ENCODE measurements around the gene ACSS2. TPM values are rescaled to one million over a fixed set of nuclear protein-coding genes. Genes with fewer than 3 reads are reported as not detected.

The ACSS2 gene
- total and polyA plus RNA-seq, 10 of the 15 experiments (the other 5 are each of a cell fraction or from before 2014, with no cell fraction given) = 2.8 to 37.2 (median 24.2) TPM

- Histone ChIP-seq H3K36me3 (ENCODE audit: control insufficient read depth in 2 of 2, insufficient read depth in 2 of 2, low read length in 1 of 2) (peaks cover 0 to 10% of the 10 kb centered on the region in 2 experiments), H3K9me3 (replicated peaks; ENCODE audit: control insufficient read depth, insufficient read depth, low read length) (no peaks in the 10 kb centered on the region), H3K79me2 (ENCODE audit: control insufficient read depth, insufficient read depth, low read length) (no peaks in the 10 kb centered on the region), H3K27me3 (replicated peaks in 1 of 2; ENCODE audit: control insufficient read depth in 2 of 2, insufficient read depth in 2 of 2, low read length in 1 of 2) (no peaks in the 10 kb centered on the region), H2AFZ (ENCODE audit: control insufficient read depth, low read depth, low read length) (no peak overlapping the region), H3K9ac (ENCODE audit: control insufficient read depth, insufficient read depth, low read length) (no peak overlapping the region), H3K27ac (ENCODE audit: control insufficient read depth, insufficient read depth) (no peak overlapping the region), H3K4me2 (ENCODE audit: control insufficient read depth, insufficient read depth) (no peak overlapping the region), H4K20me1 (ENCODE audit: control insufficient read depth, insufficient read depth) (no peaks in the 10 kb centered on the region), H3K4me1 (ENCODE audit: control insufficient read depth, insufficient read depth, low read length) (peaks cover 8% of the 10 kb centered on the region), H3K4me3 (no peak overlapping the region)
- DNase-seq (ENCODE audit: low read depth, low spot score) (no peak), ATAC-seq (no peak), FAIRE-seq (no peak)
- SMC1A ChIA-PET (ENCODE audit: uncharacterized antibody, unreplicated experiment) = no interaction called here
- no TSS peak for BruUV-seq (replicated peaks)
- TF ChIP-seq PAX8 (IDR thresholded peaks at IDR 0.05) = no peak
- no peak for TF ChIP-seq TCF3 (IDR thresholded peaks at IDR 0.05; ENCODE audit: borderline replicate concordance, insufficient read depth, low read depth, low read length)
- no peak for TF ChIP-seq SREBF1 (IDR thresholded peaks at IDR 0.05; ENCODE audit: low read length)
- no peak for TF ChIP-seq POLR2AphosphoS2 (IDR thresholded peaks at IDR 0.05; ENCODE audit: low read depth, low read length)
- no peak for TF ChIP-seq JUND (IDR thresholded peaks at IDR 0.05; ENCODE audit: low read depth, low read length)
- TF ChIP-seq IRF4 (IDR thresholded peaks at IDR 0.05; ENCODE audit: low read depth, low read length) = no peak
- TF ChIP-seq STAT3 (IDR thresholded peaks at IDR 0.05; ENCODE audit: low read depth, low read length) = no peak
- TF ChIP-seq ZSCAN29 (IDR thresholded peaks at IDR 0.05) = no peak
- no peak for TF ChIP-seq BCL3 (IDR thresholded peaks at IDR 0.05; ENCODE audit: borderline replicate concordance, insufficient read depth, low read depth, low read length, poor library complexity, severe bottlenecking)
- no peak for TF ChIP-seq EED (IDR thresholded peaks at IDR 0.05; ENCODE audit: low read depth)
- no peak for TF ChIP-seq ZBED1 (IDR thresholded peaks at IDR 0.05; ENCODE audit: borderline replicate concordance)
- intact Hi-C loops (cut with micrococcal nuclease; ENCODE audit: unreplicated experiment) (no loop called here), in situ Hi-C loops (cut with MboI) (no loop called here)
- POLR2A ChIA-PET = interaction anchor here (0.6 kb wide), 1 partner anchor 43 kb away, joined by 5 read pairs; no protein-coding TSS in a partner anchor
- RAD21 ChIA-PET (ENCODE audit: unreplicated experiment) = no interaction called here
- CTCF ChIA-PET = no interaction called here
These were observed 70.9 kb downstream of the ACSS2 start for GRCh38 chr20:34947336-34947735.

Data from GM12878 (cell line).